Epithelial cell of proximal tubule (primary cell): ENCODE results near the gene CCNT2. TPM values are rescaled to one million over a fixed set of nuclear protein-coding genes. Genes with fewer than 3 reads are reported as not detected.
A peak's percentile ranks its signal among the peaks of the same experiment; 100 is the strongest.
"Not testable (repeated sequence)": the region's sequence is repeated elsewhere in the genome, so short reads cannot be mapped to it uniquely, and the experiment has no call there.

Experiments
- DNase-seq: peaks from one replicate; pipeline ENCODE4 v3.0.0-alpha.2; 2011; ENCODE audit warnings: low read depth
- H3K4me3 ChIP-seq: 2 replicates; pipeline ENCODE4 v1.5.1; 2011; ENCODE audit warnings: low read depth, mild to moderate bottlenecking, low read length
- total RNA-seq: library from RNA; depleted of rRNA; stranded (reverse); fragments of >200 nt; gene quantifications from 2 replicates; pipeline ENCODE4 v1.2.3, GENCODE V29; 2015
- TF ChIP-seq, protein P1 (sequence below): conservative IDR thresholded peaks from 2 replicates; pipeline ENCODE4 v1.5.1; 2012; ENCODE audit warnings: low read depth, mild to moderate bottlenecking, low read length

Gene CCNT2
- total RNA-seq, 1 donor from 2014 or later = 18.5 TPM

DNA sequence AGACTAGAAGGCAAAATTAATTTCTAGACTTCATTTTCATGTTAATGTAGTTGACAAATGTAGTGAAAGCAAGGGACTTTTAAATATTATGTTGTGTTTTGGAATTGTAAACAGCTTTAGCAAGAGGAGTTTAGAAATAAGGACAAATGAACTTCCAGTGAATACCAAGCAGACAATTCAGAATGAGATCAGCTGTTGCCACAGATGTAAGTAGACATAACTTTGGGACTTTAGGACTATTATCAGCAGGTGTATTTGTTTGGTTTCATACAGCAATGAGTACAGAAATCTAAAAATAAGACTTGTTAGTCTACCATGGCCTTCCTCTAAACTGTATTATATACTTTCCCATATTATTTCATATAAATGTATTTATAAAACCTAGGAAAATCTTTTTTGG lies 34.2 kb upstream of the CCNT2 start:
- no peak for DNase-seq
- TF ChIP-seq, protein P1, sequence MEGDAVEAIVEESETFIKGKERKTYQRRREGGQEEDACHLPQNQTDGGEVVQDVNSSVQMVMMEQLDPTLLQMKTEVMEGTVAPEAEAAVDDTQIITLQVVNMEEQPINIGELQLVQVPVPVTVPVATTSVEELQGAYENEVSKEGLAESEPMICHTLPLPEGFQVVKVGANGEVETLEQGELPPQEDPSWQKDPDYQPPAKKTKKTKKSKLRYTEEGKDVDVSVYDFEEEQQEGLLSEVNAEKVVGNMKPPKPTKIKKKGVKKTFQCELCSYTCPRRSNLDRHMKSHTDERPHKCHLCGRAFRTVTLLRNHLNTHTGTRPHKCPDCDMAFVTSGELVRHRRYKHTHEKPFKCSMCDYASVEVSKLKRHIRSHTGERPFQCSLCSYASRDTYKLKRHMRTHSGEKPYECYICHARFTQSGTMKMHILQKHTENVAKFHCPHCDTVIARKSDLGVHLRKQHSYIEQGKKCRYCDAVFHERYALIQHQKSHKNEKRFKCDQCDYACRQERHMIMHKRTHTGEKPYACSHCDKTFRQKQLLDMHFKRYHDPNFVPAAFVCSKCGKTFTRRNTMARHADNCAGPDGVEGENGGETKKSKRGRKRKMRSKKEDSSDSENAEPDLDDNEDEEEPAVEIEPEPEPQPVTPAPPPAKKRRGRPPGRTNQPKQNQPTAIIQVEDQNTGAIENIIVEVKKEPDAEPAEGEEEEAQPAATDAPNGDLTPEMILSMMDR = no peak
- no peak overlapping the region for H3K4me3 ChIP-seq

DNA sequence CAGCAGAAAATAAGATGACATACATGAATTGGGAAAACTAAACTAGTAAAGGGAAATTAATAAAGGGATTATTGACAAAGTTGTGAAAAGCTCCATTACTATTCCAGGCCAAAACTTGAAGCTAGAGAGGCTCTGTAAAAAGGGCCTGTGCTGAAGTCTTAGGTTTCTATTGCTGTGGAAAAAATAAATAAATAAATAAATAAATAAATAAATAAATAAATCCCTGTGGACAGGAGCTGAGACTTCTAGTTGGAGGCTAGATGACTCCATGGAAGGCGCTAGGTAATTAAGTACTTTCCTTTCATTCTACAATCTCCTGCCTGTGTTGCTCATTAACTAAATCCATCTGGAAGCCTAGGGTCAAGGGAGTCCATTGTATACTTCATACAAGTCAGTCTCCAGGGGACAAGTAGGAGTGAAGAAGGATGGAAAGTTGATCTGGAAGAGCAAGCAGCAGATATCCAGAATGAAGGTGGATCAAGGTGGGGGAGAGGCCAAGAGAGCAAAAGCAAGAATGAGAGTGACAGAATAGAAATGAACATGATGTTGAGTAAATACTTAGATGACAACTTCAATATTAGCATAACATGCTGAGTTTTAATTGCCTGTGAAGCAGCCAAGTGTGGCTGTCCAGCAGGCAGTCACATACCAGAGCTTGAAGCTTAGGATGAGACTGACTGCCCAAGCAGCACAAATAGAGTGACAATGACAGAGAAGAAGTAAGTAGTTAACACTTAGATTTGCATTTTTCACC lies 26.2 kb upstream of the CCNT2 start:
- DNase-seq = no peak
- H3K4me3 ChIP-seq = no peak overlapping the region
- TF ChIP-seq, protein P1 = no peak

DNA sequence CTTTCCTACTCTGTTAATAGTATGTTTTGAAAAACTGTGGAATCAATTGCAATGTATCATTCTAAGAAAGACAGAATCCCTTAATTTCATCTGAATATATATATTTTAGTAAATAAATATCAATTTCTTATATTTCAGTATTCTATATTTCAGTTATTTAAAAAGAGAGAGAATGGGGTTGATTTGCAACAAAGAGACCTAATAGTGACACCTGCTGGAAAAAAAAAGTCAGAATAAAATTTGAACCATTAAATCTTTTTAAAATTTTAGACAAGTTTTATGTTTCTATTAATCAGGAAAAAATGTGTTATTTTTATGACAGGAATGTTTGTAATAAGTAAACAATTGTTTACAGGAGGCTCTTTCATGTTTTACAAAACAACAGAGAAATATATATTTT lies 20.7 kb upstream of the CCNT2 start:
- no peak overlapping the region for H3K4me3 ChIP-seq
- no peak for DNase-seq
- TF ChIP-seq, protein P1 = peak; percentile 46

DNA sequence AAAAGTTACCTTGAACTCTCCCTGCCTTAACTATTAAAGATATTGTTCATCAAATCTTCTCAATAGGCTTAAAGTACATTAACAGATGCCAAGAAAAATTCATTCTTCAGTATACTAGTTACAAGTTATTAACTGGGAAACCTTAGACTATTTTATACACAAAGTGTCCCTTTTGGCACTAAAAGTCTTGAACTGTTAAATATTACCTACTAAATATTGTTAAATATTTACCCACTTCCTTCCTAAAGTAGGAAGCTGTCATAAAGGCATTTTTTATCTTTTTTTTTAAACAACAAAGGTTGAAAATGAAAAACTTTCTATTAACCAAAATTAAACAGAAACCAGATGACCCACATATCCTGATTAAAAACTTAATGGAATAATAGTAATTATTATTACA lies 19.4 kb upstream of the CCNT2 start:
- TF ChIP-seq, protein P1 = no peak
- no peak overlapping the region for H3K4me3 ChIP-seq
- no peak for DNase-seq

DNA sequence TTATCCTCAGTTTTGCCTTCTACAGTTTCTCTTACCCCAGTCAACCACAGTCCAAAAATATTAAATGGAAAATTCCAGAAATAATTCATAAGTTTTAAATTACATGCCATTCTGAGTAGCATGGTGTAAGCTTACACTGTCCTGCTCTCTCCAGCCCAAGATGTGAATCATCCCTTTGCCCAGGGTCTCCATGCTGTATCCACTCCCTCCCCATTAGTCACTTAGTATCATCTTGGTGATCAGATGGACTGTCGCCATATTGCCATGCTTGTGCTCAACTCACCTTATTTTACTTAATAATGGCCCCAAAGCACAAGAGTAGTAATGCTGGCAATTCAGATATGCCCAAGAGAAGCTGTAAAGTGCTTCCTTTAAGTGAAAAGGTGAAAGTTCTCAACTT lies 18.5 kb upstream of the CCNT2 start:
- no peak overlapping the region for H3K4me3 ChIP-seq
- TF ChIP-seq, protein P1 = no peak
- no peak for DNase-seq

DNA sequence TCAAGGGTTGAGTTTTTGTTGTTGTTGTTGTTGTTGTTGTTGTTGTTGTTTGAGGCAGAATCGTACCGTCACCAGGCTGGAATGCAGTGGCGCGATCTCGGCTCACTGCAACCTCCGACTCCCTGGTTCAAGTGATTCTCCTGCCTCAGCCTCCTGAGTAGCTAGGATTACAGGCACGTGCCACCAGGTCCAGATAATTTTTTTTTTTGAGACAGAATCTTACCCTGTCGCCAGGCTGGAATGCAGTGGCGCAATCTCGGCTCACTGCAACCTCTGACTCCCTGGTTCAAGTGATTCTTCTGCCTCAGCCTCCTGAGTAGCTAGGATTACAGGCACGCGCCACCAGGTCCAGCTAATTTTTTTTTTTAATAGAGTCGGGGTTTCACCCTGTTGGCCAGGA lies 14.9 kb upstream of the CCNT2 start:
- not testable (repeated sequence) for H3K4me3 ChIP-seq, DNase-seq

DNA sequence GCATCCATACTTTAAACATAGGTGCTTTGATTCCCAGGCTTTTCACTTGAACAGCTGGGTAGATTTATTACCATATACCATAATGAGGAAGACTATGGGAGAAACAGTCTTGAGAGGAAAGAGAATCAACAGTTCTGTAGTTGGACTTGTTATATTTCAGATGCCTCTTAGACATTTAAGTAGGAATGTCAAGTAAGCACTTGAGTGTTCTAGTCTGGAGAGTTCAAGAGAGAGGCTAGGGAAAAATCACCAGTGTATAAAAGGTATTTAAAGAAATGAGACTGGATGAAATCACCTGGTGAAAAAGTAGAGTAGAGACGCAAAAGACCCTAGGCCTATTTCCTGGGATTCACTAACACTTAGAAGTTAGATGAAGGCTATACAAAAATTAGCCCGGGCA lies 13.5 kb upstream of the CCNT2 start:
- TF ChIP-seq, protein P1 = no peak
- H3K4me3 ChIP-seq = no peak overlapping the region
- no peak for DNase-seq
